NT2/D1 (cell line): Measurements from ENCODE around the gene XPR1.
"Not testable (repeated sequence)": the region's sequence is repeated elsewhere in the genome, so short reads cannot be mapped to it uniquely, and the experiment has no call there.

Source experiments
- SUZ12 ChIP-seq: IDR thresholded peaks from 2 replicates; pipeline ENCODE4 v1.6.1; 2011; ENCODE audit not compliant: insufficient read length, insufficient read depth; ENCODE audit errors: extremely low read depth
- YY1 ChIP-seq: IDR thresholded peaks from 2 replicates; pipeline ENCODE4 v1.6.1; 2011; ENCODE audit not compliant: insufficient read length, insufficient read depth
- ZNF274 ChIP-seq: IDR thresholded peaks from 2 replicates; pipeline ENCODE4 v1.6.1; 2011; ENCODE audit warnings: mild to moderate bottlenecking, low read depth, low read length

GRCh38 chr1:180727751-180728150 lies 95.9 kb downstream of the XPR1 start:
- TF ChIP-seq ZNF274, SUZ12, YY1: not testable (repeated sequence)
